ENCODE measurements around the gene ZBTB34.

GRCh38 chr9:126879288-126879687 is 18.8 kb downstream of the ZBTB34 start:
- TF ChIP-seq CTCF (conservative IDR thresholded peaks at IDR 0.05) (no peak), ZFX (IDR thresholded peaks at IDR 0.05) (no peak)

Measured in C4-2B (cell line).